Measurements from ENCODE around the gene SERPINE2.
"Not testable (repeated sequence)": the region's sequence is repeated elsewhere in the genome, so short reads cannot be mapped to it uniquely, and the experiment has no call there.

Gene SERPINE2

DNA sequence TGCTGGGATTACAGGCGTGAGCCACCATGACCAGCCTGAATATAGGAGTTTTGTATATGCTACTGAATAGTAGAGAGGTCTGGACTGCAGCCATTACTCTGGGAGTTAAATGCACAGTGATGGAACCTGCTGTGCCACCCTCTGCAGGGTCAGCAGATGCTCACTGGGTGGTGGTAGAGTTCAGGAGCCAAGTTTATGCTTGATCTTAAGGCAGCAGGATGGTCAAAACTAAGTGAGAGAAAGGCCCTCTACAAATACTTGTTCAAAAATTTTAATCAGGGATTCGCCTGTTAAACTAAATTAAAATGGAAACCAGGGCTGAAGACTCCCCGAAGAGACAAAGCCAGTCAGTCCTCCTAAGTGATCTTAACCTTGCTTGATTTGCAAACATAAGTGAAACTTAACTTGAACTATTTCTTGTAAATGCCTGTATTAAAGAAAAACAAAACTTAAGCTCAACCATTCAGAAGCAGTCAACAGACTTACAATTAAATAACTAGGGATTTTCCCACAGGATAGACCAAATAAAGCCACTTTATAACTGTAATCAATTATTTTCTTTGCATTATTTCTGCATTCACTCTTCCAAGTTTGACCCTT lies 89.7 kb downstream of the SERPINE2 start:
- DNase-seq, result no peak
- no peaks in the 10 kb centered on the region for H3K27me3 ChIP-seq (replicated peaks; ENCODE audit: control insufficient read depth, insufficient read depth, low read length, poor library complexity, severe bottlenecking)
- no peaks in the 10 kb centered on the region for H3K9me3 ChIP-seq (ENCODE audit: control insufficient read depth, low read length)

GRCh38 chr2:223947711-223948205 lies 91.3 kb downstream of the SERPINE2 start:
- Histone ChIP-seq H3K9me3 (ENCODE audit: control insufficient read depth, low read length) (no peaks in the 10 kb centered on the region), H3K4me1 (ENCODE audit: control insufficient read depth, insufficient read depth, low read length, poor library complexity, severe bottlenecking) (peaks cover 11% of the 10 kb centered on the region), H3K36me3 (ENCODE audit: control insufficient read depth, insufficient read depth, low read length) (no peaks in the 10 kb centered on the region), H3K27ac (ENCODE audit: insufficient read depth, low read length, poor library complexity, severe bottlenecking) (no peak overlapping the region), H3K27me3 (replicated peaks; ENCODE audit: control insufficient read depth, insufficient read depth, low read length, poor library complexity, severe bottlenecking) (no peaks in the 10 kb centered on the region), H3K4me3 (ENCODE audit: insufficient read depth, low read depth, low read length, poor library complexity, severe bottlenecking) (no peak overlapping the region)
- no peak for DNase-seq

More for the DNA sequence above, 89.7 kb downstream of the SERPINE2 start:
- Histone ChIP-seq H3K4me3 (ENCODE audit: insufficient read depth, low read depth, low read length, poor library complexity, severe bottlenecking) (no peak overlapping the region), H3K4me1 (ENCODE audit: control insufficient read depth, insufficient read depth, low read length, poor library complexity, severe bottlenecking) (peaks cover 5% of the 10 kb centered on the region), H3K27ac (ENCODE audit: insufficient read depth, low read length, poor library complexity, severe bottlenecking) (no peak overlapping the region), H3K36me3 (ENCODE audit: control insufficient read depth, insufficient read depth, low read length) (no peaks in the 10 kb centered on the region)

DNA sequence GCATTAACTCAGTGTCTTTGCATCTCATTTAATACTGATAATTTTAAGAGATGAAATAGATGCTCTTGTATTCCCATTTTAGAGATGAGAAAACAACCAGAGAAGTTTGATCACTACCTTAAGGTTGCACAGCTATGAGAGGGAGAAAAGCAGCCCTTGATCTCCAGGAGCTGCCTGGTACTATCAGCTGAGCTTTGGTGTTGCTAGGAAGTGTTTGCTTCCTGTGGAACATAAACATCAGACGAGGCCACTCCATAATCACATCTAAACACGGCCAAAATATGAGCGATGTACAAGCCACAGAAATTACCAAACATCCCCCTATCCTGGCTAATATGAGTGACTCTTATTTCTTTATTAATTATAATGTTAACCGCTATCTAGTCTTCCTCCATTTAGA lies 93.3 kb downstream of the SERPINE2 start:
- H3K27ac ChIP-seq (ENCODE audit: insufficient read depth, low read length, poor library complexity, severe bottlenecking), result no peak overlapping the region
- H3K36me3 ChIP-seq (ENCODE audit: control insufficient read depth, insufficient read depth, low read length), result no peaks in the 10 kb centered on the region
- DNase-seq, result no peak
- H3K27me3 ChIP-seq (replicated peaks; ENCODE audit: control insufficient read depth, insufficient read depth, low read length, poor library complexity, severe bottlenecking), result no peaks in the 10 kb centered on the region
- H3K4me3 ChIP-seq (ENCODE audit: insufficient read depth, low read depth, low read length, poor library complexity, severe bottlenecking), result peak overlapping the region; percentile 99
- no peaks in the 10 kb centered on the region for H3K9me3 ChIP-seq (ENCODE audit: control insufficient read depth, low read length)
- H3K4me1 ChIP-seq (ENCODE audit: control insufficient read depth, insufficient read depth, low read length, poor library complexity, severe bottlenecking), result peaks cover 11% of the 10 kb centered on the region

- Histone ChIP-seq H3K27ac (ENCODE audit: insufficient read depth, low read length, poor library complexity, severe bottlenecking) (peak within 1 kb of the TSS; percentile 61), H3K27me3 (replicated peaks; ENCODE audit: control insufficient read depth, insufficient read depth, low read length, poor library complexity, severe bottlenecking) (no peaks in the 10 kb centered on the region), H3K4me3 (ENCODE audit: insufficient read depth, low read depth, low read length, poor library complexity, severe bottlenecking) (peak within 1 kb of the TSS; percentile 99), H3K4me1 (ENCODE audit: control insufficient read depth, insufficient read depth, low read length, poor library complexity, severe bottlenecking) (peaks cover 11% of the 10 kb centered on the region), H3K9me3 (ENCODE audit: control insufficient read depth, low read length) (no peaks in the 10 kb centered on the region), H3K36me3 (ENCODE audit: control insufficient read depth, insufficient read depth, low read length) (no peaks in the 10 kb centered on the region)
- DNase-seq, result peak; percentile 54 to 59 (median 59)
Measured at GRCh38 chr2:223944703-223945531, 94.2 kb downstream of the SERPINE2 start, which contains the start of gene WDFY1. Gene WDFY1 (minus strand): TSS chr2:223945335. CDS start chr2:223945284, 51 bp downstream.

DNA sequence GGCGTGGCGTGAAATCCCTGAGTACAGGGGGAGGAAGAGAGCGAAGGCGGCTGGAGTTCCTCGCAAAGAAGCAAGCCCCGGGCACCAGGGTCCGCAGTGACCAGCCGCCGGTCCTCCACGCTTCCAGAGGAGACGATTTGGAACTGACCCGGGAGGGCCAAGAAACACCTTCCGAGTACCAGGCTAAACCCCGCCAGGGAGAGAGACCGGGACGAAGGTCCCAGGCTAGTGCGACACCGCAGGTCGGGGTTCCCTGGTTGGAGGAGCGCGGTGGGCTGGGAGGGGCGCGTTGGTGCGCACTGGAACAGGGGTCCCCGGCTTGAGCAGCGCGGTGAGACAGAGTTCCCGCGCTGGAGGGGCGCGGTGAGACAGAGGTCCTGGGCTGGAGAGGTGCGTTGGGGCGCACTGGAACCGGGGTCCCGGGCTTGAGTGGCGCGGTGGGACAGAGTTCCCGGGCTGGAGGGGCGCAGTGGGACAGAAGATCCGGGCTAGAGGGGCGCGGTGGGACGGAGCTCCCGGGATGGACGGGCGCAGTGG lies 94.9 kb downstream of the SERPINE2 start:
- H3K27me3 ChIP-seq (replicated peaks; ENCODE audit: control insufficient read depth, insufficient read depth, low read length, poor library complexity, severe bottlenecking), result no peaks in the 10 kb centered on the region
- peak overlapping the region; percentile 61 for H3K27ac ChIP-seq (ENCODE audit: insufficient read depth, low read length, poor library complexity, severe bottlenecking)
- no peaks in the 10 kb centered on the region for H3K36me3 ChIP-seq (ENCODE audit: control insufficient read depth, insufficient read depth, low read length)
- DNase-seq, result peak in 1 of 3 donors; percentile 12
- H3K4me1 ChIP-seq (ENCODE audit: control insufficient read depth, insufficient read depth, low read length, poor library complexity, severe bottlenecking), result peaks cover 11% of the 10 kb centered on the region
- H3K4me3 ChIP-seq (ENCODE audit: insufficient read depth, low read depth, low read length, poor library complexity, severe bottlenecking), result peak overlapping the region; percentile 99
- H3K9me3 ChIP-seq (ENCODE audit: control insufficient read depth, low read length), result no peaks in the 10 kb centered on the region

GRCh38 chr2:223943561-223944008 lies 95.5 kb downstream of the SERPINE2 start:
- peaks cover 11% of the 10 kb centered on the region for H3K4me1 ChIP-seq (ENCODE audit: control insufficient read depth, insufficient read depth, low read length, poor library complexity, severe bottlenecking)
- H3K27ac ChIP-seq (ENCODE audit: insufficient read depth, low read length, poor library complexity, severe bottlenecking), result no peak overlapping the region
- no peaks in the 10 kb centered on the region for H3K9me3 ChIP-seq (ENCODE audit: control insufficient read depth, low read length)
- no peak for DNase-seq
- H3K4me3 ChIP-seq (ENCODE audit: insufficient read depth, low read depth, low read length, poor library complexity, severe bottlenecking), result peak overlapping the region; percentile 99
- no peaks in the 10 kb centered on the region for H3K27me3 ChIP-seq (replicated peaks; ENCODE audit: control insufficient read depth, insufficient read depth, low read length, poor library complexity, severe bottlenecking)
- H3K36me3 ChIP-seq (ENCODE audit: control insufficient read depth, insufficient read depth, low read length), result no peaks in the 10 kb centered on the region

DNA sequence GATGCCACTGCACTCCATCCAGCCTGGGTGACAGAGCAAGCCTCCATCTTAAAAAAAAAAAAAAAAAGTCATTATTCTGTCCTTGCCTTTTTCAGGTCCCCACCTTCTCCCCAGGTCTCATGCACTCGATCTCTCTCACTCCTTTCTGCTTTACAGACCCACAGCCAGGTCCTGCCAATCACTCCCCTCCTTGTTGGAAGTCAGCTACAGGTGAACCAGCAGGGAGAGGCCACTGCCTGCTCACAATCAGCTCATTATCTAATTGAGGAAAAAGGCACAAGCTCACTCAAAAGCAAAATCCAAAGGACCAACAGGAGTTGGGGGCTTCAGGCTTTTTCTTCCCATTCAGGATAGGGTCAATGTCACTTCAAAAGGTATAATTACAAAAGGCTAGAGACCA lies 96.0 kb downstream of the SERPINE2 start:
- Histone ChIP-seq H3K4me1 (ENCODE audit: control insufficient read depth, insufficient read depth, low read length, poor library complexity, severe bottlenecking) (peaks cover 11% of the 10 kb centered on the region), H3K27me3 (replicated peaks; ENCODE audit: control insufficient read depth, insufficient read depth, low read length, poor library complexity, severe bottlenecking) (no peaks in the 10 kb centered on the region), H3K4me3 (ENCODE audit: insufficient read depth, low read depth, low read length, poor library complexity, severe bottlenecking) (no peak overlapping the region), H3K27ac (ENCODE audit: insufficient read depth, low read length, poor library complexity, severe bottlenecking) (no peak overlapping the region), H3K36me3 (ENCODE audit: control insufficient read depth, insufficient read depth, low read length) (no peaks in the 10 kb centered on the region), H3K9me3 (ENCODE audit: control insufficient read depth, low read length) (no peaks in the 10 kb centered on the region)
- DNase-seq, result no peak

- no peak overlapping the region for H3K4me3 ChIP-seq (ENCODE audit: insufficient read depth, low read depth, low read length, poor library complexity, severe bottlenecking)
- H3K27ac ChIP-seq (ENCODE audit: insufficient read depth, low read length, poor library complexity, severe bottlenecking), result no peak overlapping the region
- no peak for DNase-seq
- H3K27me3 ChIP-seq (replicated peaks; ENCODE audit: control insufficient read depth, insufficient read depth, low read length, poor library complexity, severe bottlenecking), result no peaks in the 10 kb centered on the region
- H3K36me3 ChIP-seq (ENCODE audit: control insufficient read depth, insufficient read depth, low read length), result no peaks in the 10 kb centered on the region
- peaks cover 14% of the 10 kb centered on the region for H3K4me1 ChIP-seq (ENCODE audit: control insufficient read depth, insufficient read depth, low read length, poor library complexity, severe bottlenecking)
- no peaks in the 10 kb centered on the region for H3K9me3 ChIP-seq (ENCODE audit: control insufficient read depth, low read length)
Measured at GRCh38 chr2:223941579-223942277, 97.4 kb downstream of the SERPINE2 start.

GRCh38 chr2:223939438-223939837 lies 99.6 kb downstream of the SERPINE2 start:
- not testable (repeated sequence) for H3K27ac ChIP-seq (ENCODE audit: insufficient read depth, low read length, poor library complexity, severe bottlenecking); DNase-seq; H3K9me3 ChIP-seq (ENCODE audit: control insufficient read depth, low read length); H3K4me3 ChIP-seq (ENCODE audit: insufficient read depth, low read depth, low read length, poor library complexity, severe bottlenecking); H3K36me3 ChIP-seq (ENCODE audit: control insufficient read depth, insufficient read depth, low read length); H3K27me3 ChIP-seq (replicated peaks; ENCODE audit: control insufficient read depth, insufficient read depth, low read length, poor library complexity, severe bottlenecking)
- H3K4me1 ChIP-seq (ENCODE audit: control insufficient read depth, insufficient read depth, low read length, poor library complexity, severe bottlenecking), result peaks cover 10% of the 10 kb centered on the region

Measured in effector memory CD4-positive, alpha-beta T cell (primary cell).